ENCODE measurements around the gene IL26.
"Not testable (repeated sequence)": the region's sequence is repeated elsewhere in the genome, so short reads cannot be mapped to it uniquely, and the experiment has no call there.

Gene IL26

DNA sequence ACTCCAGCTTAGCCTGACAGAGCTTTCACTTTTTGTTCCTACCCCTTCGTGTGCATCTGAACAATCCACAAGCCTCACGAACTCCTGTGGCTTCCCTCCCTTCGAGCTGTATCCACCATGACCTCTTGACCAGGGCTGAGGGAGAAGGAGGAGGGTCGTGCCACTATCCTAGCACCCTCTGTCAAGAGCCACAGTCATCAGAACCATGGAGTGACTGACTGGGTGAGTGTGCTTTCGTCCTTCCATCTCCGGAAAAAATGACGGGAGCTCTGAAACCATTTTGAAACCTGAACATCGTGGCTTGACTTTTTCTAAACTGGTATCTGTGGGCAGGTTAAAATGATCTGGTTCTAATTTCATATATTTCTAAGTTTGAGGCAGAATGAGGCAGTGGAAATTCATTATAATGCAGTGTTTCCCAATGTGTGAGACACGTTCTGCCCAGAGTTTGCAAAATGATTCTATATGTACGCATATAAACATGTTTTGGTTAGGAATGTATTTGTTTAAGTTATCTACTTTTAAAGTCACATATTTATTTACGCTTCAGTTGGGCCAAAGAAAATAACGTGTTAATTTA lies 27.0 kb downstream of the IL26 start:
- no peak for DNase-seq (ENCODE audit: low read depth)

DNA sequence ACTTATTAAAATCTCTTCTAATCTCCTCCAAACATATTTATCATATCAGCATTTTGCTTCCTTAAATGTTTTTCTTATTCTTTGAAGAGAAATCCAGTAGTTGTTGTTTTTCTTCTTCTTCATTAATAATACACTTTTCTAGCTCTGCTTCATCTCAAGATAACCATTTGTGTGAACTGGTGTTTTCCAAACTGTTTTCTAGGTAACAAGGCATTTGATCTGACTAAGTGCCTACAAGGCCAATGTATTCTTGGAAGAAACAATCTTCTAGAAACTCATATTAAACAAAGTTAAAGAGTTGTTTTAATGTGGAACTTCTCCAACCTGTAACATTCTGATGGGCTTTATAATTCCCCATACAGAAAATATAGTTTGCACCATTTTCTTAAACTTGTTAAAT lies 35.3 kb downstream of the IL26 start:
- DNase-seq (ENCODE audit: low read depth), result no peak

DNA sequence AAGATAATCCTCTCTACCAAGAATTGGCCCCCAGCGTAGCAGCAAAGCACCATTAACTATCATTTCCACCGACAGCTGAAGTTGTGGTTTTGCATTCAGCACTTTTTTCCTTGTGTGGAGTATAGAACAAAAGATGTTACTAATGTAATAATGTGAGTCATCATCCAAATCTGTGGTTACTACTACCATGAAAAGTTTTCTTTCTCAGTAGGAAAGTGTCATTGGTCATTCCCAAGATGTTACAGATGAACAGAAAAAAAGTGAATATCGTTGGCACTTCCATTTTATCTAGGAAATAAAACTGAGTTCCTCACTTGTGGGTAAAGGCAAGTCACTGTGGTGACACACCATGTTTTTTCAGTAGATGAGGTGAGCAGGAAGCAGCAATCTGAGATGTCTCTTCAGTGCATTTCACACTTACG lies 35.8 kb downstream of the IL26 start:
- no peak for DNase-seq (ENCODE audit: low read depth)

- DNase-seq (ENCODE audit: low read depth), result no peak
These were observed 40.0 kb downstream of the IL26 start for GRCh38 chr12:68185598-68185997.

- no peak for DNase-seq (ENCODE audit: low read depth)
These were observed 44.5 kb downstream of the IL26 start for GRCh38 chr12:68180792-68181744.

- no peak for DNase-seq (ENCODE audit: low read depth)
These were observed 46.7 kb downstream of the IL26 start for GRCh38 chr12:68178774-68179439.

DNA sequence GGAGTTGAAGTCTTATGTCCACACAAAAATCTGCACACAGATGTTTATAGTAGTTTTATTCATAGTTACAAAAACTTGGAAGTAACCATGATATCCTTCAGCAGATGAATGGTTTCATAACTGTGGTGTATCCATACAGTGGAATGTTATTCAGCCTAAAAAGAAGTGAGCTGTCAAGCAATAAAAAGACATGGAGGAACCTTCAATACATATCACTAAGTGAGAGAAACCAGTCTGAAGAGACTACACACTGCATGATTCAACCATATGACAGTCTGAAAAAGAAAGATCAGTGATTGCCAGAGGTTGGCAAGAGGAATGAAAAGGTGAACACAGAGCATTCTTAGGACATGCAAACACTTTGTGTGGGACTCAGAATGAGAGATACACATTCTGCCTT lies 47.4 kb downstream of the IL26 start:
- no peak for DNase-seq (ENCODE audit: low read depth)

DNA sequence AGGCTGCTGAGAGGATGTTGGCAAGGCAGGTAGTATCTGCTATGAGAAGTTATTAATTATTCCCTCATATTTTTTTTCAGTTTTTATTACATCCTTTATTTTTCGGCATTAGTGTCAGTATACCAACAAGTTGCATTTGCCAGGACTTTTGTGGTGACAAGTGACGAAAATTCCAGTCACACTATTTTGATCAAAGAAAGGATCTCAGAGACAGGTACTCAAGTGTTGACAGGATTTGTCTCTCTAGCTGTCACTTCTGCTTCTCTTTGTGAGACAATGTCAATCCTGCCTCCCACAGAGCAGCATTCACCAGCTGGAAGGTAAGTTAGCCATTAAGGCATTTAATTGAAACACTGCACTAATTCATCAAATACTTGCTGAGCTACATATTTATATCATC lies 48.0 kb downstream of the IL26 start:
- no peak for DNase-seq (ENCODE audit: low read depth)

DNA sequence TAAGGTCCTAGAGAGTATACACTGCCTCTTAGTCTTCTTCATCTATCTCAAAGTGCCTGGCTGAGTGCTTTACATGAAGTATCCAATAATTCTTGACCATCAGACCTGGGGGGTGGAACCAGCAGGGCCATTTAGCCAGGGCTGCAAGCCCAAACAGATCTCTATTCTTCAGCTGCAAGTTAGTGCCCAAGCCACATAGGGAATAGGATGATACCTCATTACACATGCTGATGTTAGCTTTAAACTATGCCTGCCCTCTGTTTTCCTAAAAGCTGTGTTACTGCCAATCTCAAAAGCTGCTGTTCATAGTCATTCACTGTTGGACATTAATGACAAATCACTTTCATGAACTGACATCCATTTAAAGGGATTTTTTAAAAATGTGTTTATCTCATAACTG lies 49.4 kb downstream of the IL26 start:
- DNase-seq (ENCODE audit: low read depth), result no peak

DNA sequence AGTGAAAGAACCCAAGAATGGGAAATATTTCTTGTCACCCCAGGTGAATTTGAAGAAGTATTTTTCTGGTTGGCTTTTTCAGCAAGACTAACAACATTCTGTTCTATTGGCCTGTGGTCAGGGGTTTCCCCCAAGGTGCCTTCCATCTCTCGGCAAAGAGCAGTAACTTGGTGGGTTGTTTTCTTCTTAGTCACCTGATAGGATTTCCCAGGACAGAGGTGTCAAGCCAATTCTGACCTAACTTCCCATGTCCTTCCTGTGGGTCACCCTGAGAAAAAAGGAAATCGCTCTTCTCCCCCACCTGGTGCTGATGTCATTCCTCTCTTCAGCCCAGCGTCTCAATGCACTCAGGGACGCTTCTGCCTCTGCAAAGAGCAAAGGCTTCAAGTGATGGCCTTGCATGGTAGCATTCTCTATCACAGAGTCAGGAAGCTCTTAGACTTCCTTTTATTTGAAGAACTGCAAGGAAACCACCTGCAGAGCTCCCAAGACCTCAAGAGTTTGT lies 50.0 kb downstream of the IL26 start:
- peak; percentile 40 for DNase-seq (ENCODE audit: low read depth)

GRCh38 chr12:68174761-68175160 lies 50.8 kb downstream of the IL26 start:
- DNase-seq (ENCODE audit: low read depth), result not testable (repeated sequence)

- DNase-seq (ENCODE audit: low read depth), result no peak
These were observed 51.8 kb downstream of the IL26 start for GRCh38 chr12:68173792-68174191.

- no peak for DNase-seq (ENCODE audit: low read depth)
These were observed 54.9 kb downstream of the IL26 start for GRCh38 chr12:68170726-68171125.

GRCh38 chr12:68169213-68169889 lies 56.3 kb downstream of the IL26 start:
- no peak for DNase-seq (ENCODE audit: low read depth)

DNA sequence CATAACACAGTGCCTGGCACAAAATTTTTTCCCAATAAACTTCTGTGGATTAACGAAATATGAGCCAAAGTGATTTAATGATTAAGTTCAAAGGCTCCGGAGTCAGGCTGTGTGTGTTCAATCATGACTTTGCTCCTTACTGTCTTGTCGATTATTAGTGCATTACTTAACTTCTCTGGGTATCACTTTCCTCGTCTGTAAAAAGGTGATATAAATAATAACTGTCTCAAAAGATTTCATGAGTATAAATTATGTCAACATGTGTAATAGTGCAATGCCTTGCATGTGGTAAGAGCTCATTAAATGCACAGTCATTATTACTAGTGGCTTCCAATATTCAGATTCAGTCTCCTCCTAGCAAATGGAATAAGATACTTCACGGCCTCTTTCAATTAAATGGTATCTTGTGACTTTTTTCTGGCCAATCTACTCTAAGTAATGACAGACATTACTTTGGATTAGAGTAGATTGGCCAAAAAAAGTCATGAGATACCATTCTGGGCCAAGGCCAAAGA lies 59.2 kb downstream of the IL26 start:
- DNase-seq (ENCODE audit: low read depth), result no peak

DNA sequence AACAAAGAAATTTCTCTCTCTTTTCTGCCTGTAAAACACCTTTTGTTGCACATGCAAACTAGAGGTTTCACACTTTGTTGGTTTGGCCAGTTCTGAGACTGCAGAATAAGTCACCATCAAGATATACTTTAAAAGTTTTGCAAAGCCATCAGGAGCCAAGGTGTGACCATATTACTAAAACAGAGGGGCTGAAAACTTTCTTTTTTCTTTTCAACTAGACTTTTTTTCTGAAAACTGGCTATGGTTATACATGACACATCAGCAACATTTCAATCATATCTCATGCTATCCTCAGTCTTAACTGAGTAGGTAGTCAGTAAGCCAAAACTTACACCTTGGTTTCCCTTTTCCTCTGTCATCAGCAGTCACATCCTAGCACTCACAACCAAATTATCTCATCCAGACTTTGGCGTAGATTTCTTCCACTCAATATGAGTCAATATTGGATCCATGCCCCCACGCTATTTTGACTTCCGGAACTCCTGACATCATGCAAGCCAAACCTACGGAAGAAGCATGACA lies 62.0 kb downstream of the IL26 start:
- DNase-seq (ENCODE audit: low read depth), result no peak

- no peak for DNase-seq (ENCODE audit: low read depth)
These were observed 63.2 kb downstream of the IL26 start for GRCh38 chr12:68162374-68162773.

DNA sequence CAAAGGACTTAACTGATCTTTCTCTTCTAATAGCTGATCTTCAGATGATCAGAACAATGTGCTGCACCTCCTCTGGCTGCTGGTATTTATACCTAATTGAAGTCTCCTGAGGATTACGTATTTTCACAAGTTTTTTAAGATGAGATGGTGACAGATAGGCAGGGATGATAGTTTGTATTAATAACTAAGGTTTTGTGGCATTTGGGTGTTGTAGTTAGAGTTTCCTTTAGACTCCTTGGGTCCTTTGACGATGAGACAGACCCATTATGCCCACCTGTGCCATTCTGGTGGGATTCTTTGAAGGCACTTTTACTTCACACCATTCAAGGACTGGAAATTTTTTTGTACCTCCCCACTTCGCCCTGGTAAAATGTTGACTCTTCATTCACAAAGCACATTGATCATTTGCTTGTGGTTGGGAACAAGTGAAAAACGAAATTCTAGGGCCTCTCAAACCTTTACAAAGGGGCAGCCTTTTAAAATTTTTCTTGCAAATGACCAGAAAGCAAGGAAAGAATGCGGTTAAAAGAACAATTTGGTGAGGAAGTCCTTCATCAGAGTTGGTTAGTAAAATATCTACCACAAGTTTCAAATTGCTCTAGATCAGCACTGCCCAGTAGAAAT lies 65.8 kb downstream of the IL26 start, which contains the start of gene IFNG:
IFNG (minus strand) TSS at position 60 of the 624 bp plus-strand sequence. CDS start 125 bp downstream, outside the sequence.
- DNase-seq (ENCODE audit: low read depth), result no peak

GRCh38 chr12:68158432-68158831 lies 67.2 kb downstream of the IL26 start:
- DNase-seq (ENCODE audit: low read depth), result no peak

DNA sequence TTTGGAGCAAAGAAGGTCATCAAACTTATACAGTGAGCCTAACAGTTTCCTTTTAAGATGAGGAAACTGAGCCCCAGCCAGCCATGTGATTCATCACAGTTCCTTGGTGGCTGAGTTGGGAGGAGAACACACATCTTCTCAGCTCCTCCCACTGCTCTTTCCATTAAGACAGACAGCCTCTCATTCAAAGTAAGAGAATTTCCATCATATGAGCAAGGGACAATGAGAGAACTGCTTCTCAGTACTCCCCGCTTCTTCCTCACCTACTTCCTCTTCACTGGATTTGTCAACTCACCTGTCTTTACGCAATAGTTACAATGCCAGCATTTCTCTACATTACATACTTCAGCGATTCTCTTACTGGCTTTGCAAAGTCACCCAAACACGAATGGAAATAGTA lies 68.2 kb downstream of the IL26 start:
- no peak for DNase-seq (ENCODE audit: low read depth)

DNA sequence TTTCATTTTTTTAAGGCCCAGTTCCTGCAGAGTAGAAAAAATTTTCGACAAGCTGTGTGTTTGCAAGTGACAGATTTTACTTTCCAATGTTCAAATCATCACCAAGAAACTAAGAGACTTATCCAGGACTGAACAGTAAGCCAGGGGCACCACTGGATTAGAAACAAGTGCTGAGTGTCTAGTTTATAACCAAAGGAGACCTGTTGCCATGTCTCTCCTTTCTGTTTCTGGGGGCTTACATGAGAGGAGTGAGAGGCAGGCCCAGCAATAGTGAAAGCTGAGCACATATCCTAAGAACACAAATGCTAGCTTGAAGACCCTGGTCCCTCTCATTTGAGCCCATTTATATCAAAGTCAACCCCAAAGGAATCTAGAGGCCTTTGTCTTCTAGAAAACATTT lies 69.0 kb downstream of the IL26 start:
- no peak for DNase-seq (ENCODE audit: low read depth)
